SK-N-SH (cell line): ENCODE measurements around the gene AATF.

Source experiments
- EP300 ChIP-seq, 2 experiments: IDR thresholded peaks; 2 replicates each; pipeline versions ENCODE4 v1.4.0 to v1.6.1; 2012; ENCODE audit warnings: borderline replicate concordance in 1 of 2, low read depth in 1 of 2, low read length in 1 of 2
- GABPA ChIP-seq: IDR thresholded peaks from 2 replicates; pipeline ENCODE4 v1.4.0; 2012; ENCODE audit warnings: low read depth, mild to moderate bottlenecking
- GATA2 ChIP-seq: sonication (generic); formaldehyde crosslinking; IDR thresholded peaks from 2 replicates; pipeline ENCODE4 v1.5.0; 2020; ENCODE audit warnings: mild to moderate bottlenecking, missing genetic modification reagents
- NRF1 ChIP-seq: IDR thresholded peaks from 2 replicates; pipeline ENCODE4 v1.6.1; 2012; ENCODE audit warnings: low read depth, mild to moderate bottlenecking, low read length
- POLR2AphosphoS5 ChIP-seq: IDR thresholded peaks from 2 replicates; pipeline ENCODE4 v1.6.1; 2012; ENCODE audit warnings: low read depth, low read length
- RCOR1 ChIP-seq: fragments of 150-350 bp; IDR thresholded peaks from 2 replicates; pipeline ENCODE4 v1.6.1; 2017; ENCODE audit warnings: antibody characterized with exemption, low read length
- YY1 ChIP-seq: IDR thresholded peaks from 2 replicates; pipeline ENCODE4 v1.4.0; 2012; ENCODE audit warnings: low read depth, mild to moderate bottlenecking
- TF ChIP-seq, protein P1 (sequence below): fragments of 200-600 bp; sonication (generic); IDR thresholded peaks from 2 replicates; pipeline ENCODE4 v1.6.1; 2017; ENCODE audit warnings: antibody characterized with exemption, mild to moderate bottlenecking, moderate library complexity
- TF ChIP-seq, protein P2 (sequence below): fragments of 150-350 bp; IDR thresholded peaks from 2 replicates; pipeline ENCODE4 v1.6.1; 2017; ENCODE audit warnings: antibody characterized with exemption, low read length, low read depth, borderline replicate concordance

DNA sequence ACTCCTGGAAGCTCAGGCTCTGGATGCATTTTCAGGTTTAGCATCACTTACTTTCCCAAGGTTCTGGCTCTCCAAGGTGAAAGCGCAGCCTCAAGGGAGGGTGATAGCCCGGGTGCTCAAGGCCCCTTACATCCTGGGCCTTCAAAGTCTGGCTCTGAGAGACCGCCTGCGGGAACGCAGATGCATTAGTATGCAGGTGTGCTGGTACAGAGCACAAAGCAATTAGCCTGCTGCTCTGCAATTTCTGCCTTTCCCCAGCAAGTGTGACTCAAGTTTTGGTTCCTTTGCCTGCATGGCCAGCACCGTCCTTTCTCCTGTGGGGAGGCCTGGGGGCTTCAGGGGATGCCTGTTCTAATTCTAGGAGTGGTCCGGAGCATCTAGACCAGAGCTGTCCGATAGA is 116.2 kb downstream of the AATF start:
- TF ChIP-seq, protein P1, sequence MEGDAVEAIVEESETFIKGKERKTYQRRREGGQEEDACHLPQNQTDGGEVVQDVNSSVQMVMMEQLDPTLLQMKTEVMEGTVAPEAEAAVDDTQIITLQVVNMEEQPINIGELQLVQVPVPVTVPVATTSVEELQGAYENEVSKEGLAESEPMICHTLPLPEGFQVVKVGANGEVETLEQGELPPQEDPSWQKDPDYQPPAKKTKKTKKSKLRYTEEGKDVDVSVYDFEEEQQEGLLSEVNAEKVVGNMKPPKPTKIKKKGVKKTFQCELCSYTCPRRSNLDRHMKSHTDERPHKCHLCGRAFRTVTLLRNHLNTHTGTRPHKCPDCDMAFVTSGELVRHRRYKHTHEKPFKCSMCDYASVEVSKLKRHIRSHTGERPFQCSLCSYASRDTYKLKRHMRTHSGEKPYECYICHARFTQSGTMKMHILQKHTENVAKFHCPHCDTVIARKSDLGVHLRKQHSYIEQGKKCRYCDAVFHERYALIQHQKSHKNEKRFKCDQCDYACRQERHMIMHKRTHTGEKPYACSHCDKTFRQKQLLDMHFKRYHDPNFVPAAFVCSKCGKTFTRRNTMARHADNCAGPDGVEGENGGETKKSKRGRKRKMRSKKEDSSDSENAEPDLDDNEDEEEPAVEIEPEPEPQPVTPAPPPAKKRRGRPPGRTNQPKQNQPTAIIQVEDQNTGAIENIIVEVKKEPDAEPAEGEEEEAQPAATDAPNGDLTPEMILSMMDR: no peak
- TF ChIP-seq NRF1 (no peak), RCOR1 (no peak), GATA2 (no peak), YY1 (no peak), POLR2AphosphoS5 (no peak), EP300 (IDR thresholded peaks at IDR 0.05; ENCODE audit: borderline replicate concordance in 1 of 2, low read depth in 1 of 2, low read length in 1 of 2) (no peak), GABPA (no peak)
- TF ChIP-seq, protein P2, sequence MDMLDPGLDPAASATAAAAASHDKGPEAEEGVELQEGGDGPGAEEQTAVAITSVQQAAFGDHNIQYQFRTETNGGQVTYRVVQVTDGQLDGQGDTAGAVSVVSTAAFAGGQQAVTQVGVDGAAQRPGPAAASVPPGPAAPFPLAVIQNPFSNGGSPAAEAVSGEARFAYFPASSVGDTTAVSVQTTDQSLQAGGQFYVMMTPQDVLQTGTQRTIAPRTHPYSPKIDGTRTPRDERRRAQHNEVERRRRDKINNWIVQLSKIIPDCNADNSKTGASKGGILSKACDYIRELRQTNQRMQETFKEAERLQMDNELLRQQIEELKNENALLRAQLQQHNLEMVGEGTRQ: no peak
